ENCODE data around the gene FAM221A. TPM values are rescaled to one million over a fixed set of nuclear protein-coding genes. Genes with fewer than 3 reads are reported as not detected.
A peak's percentile ranks its signal among the peaks of the same experiment; 100 is the strongest.

FAM221A gene
- total RNA-seq, 1 donor from 2014 or later, result 4.7 TPM

GRCh38 chr7:23654508-23654907, 25.5 kb upstream of the FAM221A start:
- Histone ChIP-seq H3K4me1 (no peaks in the 10 kb centered on the region), H3K4me3 (no peak overlapping the region), H3K27me3 (no peaks in the 10 kb centered on the region), H3K9me3 (peaks cover 20% of the 10 kb centered on the region), H3K36me3 (no peaks in the 10 kb centered on the region), H3K27ac (no peak overlapping the region)
- intact Hi-C loops (cut with DNase I), result no loop called here
- DNase-seq (ENCODE audit: extremely low spot score in 2 of 2), result no peak
- TF ChIP-seq POLR2AphosphoS5 (IDR thresholded peaks at IDR 0.05; ENCODE audit: insufficient read depth in 1 of 2, low read depth in 1 of 2) (no peak), CTCF (IDR thresholded peaks at IDR 0.05) (no peak), POLR2A (IDR thresholded peaks at IDR 0.05) (no peak)

GRCh38 chr7:23655433-23655832, 24.6 kb upstream of the FAM221A start:
- Histone ChIP-seq H3K9me3 (peaks cover 20% of the 10 kb centered on the region), H3K4me1 (no peaks in the 10 kb centered on the region), H3K36me3 (no peaks in the 10 kb centered on the region), H3K27ac (no peak overlapping the region), H3K4me3 (no peak overlapping the region), H3K27me3 (no peaks in the 10 kb centered on the region)
- intact Hi-C loops (cut with DNase I), result no loop called here
- TF ChIP-seq POLR2A (IDR thresholded peaks at IDR 0.05) (no peak), CTCF (IDR thresholded peaks at IDR 0.05) (no peak), POLR2AphosphoS5 (IDR thresholded peaks at IDR 0.05; ENCODE audit: insufficient read depth in 1 of 2, low read depth in 1 of 2) (no peak)
- DNase-seq (ENCODE audit: extremely low spot score in 2 of 2), result no peak

- H3K4me1 ChIP-seq, result no peaks in the 10 kb centered on the region
- DNase-seq (ENCODE audit: extremely low spot score in 2 of 2), result no peak
- intact Hi-C loops (cut with DNase I), result no loop called here
- no peaks in the 10 kb centered on the region for H3K36me3 ChIP-seq
- peaks cover 7% of the 10 kb centered on the region for H3K9me3 ChIP-seq
- no peak overlapping the region for H3K27ac ChIP-seq
- TF ChIP-seq CTCF (IDR thresholded peaks at IDR 0.05) (no peak), POLR2A (IDR thresholded peaks at IDR 0.05) (no peak), POLR2AphosphoS5 (IDR thresholded peaks at IDR 0.05; ENCODE audit: insufficient read depth in 1 of 2, low read depth in 1 of 2) (no peak)
- no peak overlapping the region for H3K4me3 ChIP-seq
- H3K27me3 ChIP-seq, result no peaks in the 10 kb centered on the region
These were observed 21.1 kb upstream of the FAM221A start for GRCh38 chr7:23658831-23659427.

- H3K4me1 ChIP-seq, result no peaks in the 10 kb centered on the region
- no peak overlapping the region for H3K27ac ChIP-seq
- H3K4me3 ChIP-seq, result no peak overlapping the region
- no peaks in the 10 kb centered on the region for H3K36me3 ChIP-seq
- H3K9me3 ChIP-seq, result no peaks in the 10 kb centered on the region
- no peak for TF ChIP-seq POLR2AphosphoS5 (IDR thresholded peaks at IDR 0.05; ENCODE audit: insufficient read depth in 1 of 2, low read depth in 1 of 2)
- no peak for TF ChIP-seq CTCF (IDR thresholded peaks at IDR 0.05)
- TF ChIP-seq POLR2A (IDR thresholded peaks at IDR 0.05), result no peak
- no peaks in the 10 kb centered on the region for H3K27me3 ChIP-seq
- intact Hi-C loops (cut with DNase I), result no loop called here
- no peak for DNase-seq (ENCODE audit: extremely low spot score in 2 of 2)
These were observed 18.6 kb upstream of the FAM221A start for GRCh38 chr7:23661385-23661784.

GRCh38 chr7:23662124-23662983, 17.6 kb upstream of the FAM221A start:
- H3K36me3 ChIP-seq, result no peaks in the 10 kb centered on the region
- H3K4me3 ChIP-seq, result no peak overlapping the region
- H3K27me3 ChIP-seq, result no peaks in the 10 kb centered on the region
- intact Hi-C loops (cut with DNase I), result no loop called here
- TF ChIP-seq CTCF (IDR thresholded peaks at IDR 0.05) (no peak), POLR2AphosphoS5 (IDR thresholded peaks at IDR 0.05; ENCODE audit: insufficient read depth in 1 of 2, low read depth in 1 of 2) (no peak), POLR2A (IDR thresholded peaks at IDR 0.05) (no peak)
- H3K27ac ChIP-seq, result no peak overlapping the region
- no peaks in the 10 kb centered on the region for H3K9me3 ChIP-seq
- peak in 1 of 2 donors; percentile 60 for DNase-seq (ENCODE audit: extremely low spot score in 2 of 2)
- no peaks in the 10 kb centered on the region for H3K4me1 ChIP-seq

All from vagina (tissue), 2 donors.